Breast epithelium (tissue), 4 donors: ENCODE data around the gene MAPT. TPM values are rescaled to one million over a fixed set of nuclear protein-coding genes. Genes with fewer than 3 reads are reported as not detected.

Experiments
- DNase-seq, 2 donors: peaks; one replicate each; pipeline ENCODE4 v3.0.0-alpha.2; 2019; ENCODE audit warnings: low spot score in 2 of 2
- H3K27ac ChIP-seq, 2 donors: fragments of 200-600 bp; sonication (generic) in 1 of 2; one replicate each; pipeline ENCODE4 v1.5.1; 2016 to 2019; ENCODE audit warnings: mild to moderate bottlenecking in 1 of 2
- H3K27me3 ChIP-seq, 2 donors: fragments of 200-600 bp; sonication (generic) in 1 of 2; one replicate each; pipeline versions ENCODE4 v1.5.1 to v1.6.0; 2017 to 2019; ENCODE audit warnings: control low read depth in 1 of 2, mild to moderate bottlenecking in 1 of 2
- H3K36me3 ChIP-seq: fragments of 200-600 bp; one replicate; pipeline ENCODE4 v1.5.1; 2019
- H3K4me1 ChIP-seq, 2 donors: fragments of 200-600 bp; sonication (generic); one replicate each; pipeline ENCODE4 v1.5.1; 2016 to 2019; ENCODE audit warnings: control low read depth in 1 of 2
- H3K4me3 ChIP-seq, 3 donors: fragments of 200-600 bp; sonication (generic); 1 replicate in 2 of 3; 2 replicates in 1 of 3; pipeline ENCODE4 v1.5.1; 2016 to 2019; ENCODE audit warnings: mild to moderate bottlenecking in 3 of 3, moderate library complexity in 2 of 3
- H3K9me3 ChIP-seq, 2 donors: fragments of 200-600 bp; sonication (generic) in 1 of 2; one replicate each; pipeline ENCODE4 v1.5.1; 2016 to 2019; ENCODE audit warnings: control low read depth in 1 of 2
- POLR2A ChIP-seq: fragments of 450-650 bp; IDR thresholded peaks from one replicate; pipeline ENCODE4 v1.6.1; 2016; ENCODE audit warnings: antibody characterized with exemption, mild to moderate bottlenecking, moderate library complexity
- POLR2AphosphoS5 ChIP-seq, 3 donors: sonication (generic); formaldehyde crosslinking; IDR thresholded peaks; one replicate each; pipeline ENCODE4 v1.6.1; 2017; ENCODE audit warnings: antibody characterized with exemption in 3 of 3
- intact Hi-C: fragments of 100-400 bp; cut with DNase I; formaldehyde crosslinking; loops from one replicate; pipeline ENCODE4 v1.15.1; 2023; ENCODE audit warnings: low total_unique reads
- total RNA-seq, 3 donors: library from RNA; depleted of rRNA; stranded (reverse); fragments of >200 nt; gene quantifications; one replicate each; pipeline ENCODE4 v1.1.0, GENCODE V29; 2016
- TF ChIP-seq, protein P1 (sequence below), 3 donors: fragments of 450-650 bp; IDR thresholded peaks; one replicate each; pipeline ENCODE4 v1.5.1; 2016 to 2017; ENCODE audit warnings: antibody characterized with exemption in 3 of 3, mild to moderate bottlenecking in 3 of 3, moderate library complexity in 3 of 3

The MAPT gene
- total RNA-seq, 3 donors from 2014 or later, result 9.9 to 15.1 (median 12.4) TPM

DNA sequence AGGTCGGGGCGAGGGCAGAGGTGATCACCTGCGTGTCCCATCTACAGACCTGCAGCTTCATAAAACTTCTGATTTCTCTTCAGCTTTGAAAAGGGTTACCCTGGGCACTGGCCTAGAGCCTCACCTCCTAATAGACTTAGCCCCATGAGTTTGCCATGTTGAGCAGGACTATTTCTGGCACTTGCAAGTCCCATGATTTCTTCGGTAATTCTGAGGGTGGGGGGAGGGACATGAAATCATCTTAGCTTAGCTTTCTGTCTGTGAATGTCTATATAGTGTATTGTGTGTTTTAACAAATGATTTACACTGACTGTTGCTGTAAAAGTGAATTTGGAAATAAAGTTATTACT is 133.6 kb downstream of the MAPT start:
- intact Hi-C loops, result no loop called here

DNA sequence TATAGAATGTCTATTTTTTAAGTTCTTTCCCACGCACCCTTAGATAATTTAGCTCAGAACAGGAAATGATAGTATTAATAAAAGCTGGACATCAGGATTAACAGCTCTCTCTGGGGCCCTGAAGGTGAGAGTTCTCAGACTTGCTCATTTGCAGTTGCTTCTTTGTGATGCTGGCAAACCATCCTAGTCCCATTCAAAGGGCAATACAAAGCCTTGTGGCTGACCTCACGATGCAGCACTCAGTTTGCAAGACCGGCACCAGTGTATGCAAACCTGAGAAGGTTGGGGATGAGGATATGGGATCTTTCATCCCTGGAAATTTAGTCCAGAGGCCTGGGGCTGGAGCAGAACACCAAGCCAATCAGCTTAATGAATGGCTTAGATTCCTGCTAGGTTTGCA is 134.0 kb downstream of the MAPT start:
- Histone ChIP-seq H3K4me1 (no peaks in the 10 kb centered on the region), H3K27ac (no peak overlapping the region), H3K27me3 (no peaks in the 10 kb centered on the region), H3K9me3 (no peaks in the 10 kb centered on the region), H3K36me3 (peaks cover 4% of the 10 kb centered on the region), H3K4me3 (no peak overlapping the region)
- TF ChIP-seq POLR2AphosphoS5 (IDR thresholded peaks at IDR 0.05) (no peak), POLR2A (no peak)
- TF ChIP-seq, protein P1, sequence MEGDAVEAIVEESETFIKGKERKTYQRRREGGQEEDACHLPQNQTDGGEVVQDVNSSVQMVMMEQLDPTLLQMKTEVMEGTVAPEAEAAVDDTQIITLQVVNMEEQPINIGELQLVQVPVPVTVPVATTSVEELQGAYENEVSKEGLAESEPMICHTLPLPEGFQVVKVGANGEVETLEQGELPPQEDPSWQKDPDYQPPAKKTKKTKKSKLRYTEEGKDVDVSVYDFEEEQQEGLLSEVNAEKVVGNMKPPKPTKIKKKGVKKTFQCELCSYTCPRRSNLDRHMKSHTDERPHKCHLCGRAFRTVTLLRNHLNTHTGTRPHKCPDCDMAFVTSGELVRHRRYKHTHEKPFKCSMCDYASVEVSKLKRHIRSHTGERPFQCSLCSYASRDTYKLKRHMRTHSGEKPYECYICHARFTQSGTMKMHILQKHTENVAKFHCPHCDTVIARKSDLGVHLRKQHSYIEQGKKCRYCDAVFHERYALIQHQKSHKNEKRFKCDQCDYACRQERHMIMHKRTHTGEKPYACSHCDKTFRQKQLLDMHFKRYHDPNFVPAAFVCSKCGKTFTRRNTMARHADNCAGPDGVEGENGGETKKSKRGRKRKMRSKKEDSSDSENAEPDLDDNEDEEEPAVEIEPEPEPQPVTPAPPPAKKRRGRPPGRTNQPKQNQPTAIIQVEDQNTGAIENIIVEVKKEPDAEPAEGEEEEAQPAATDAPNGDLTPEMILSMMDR (IDR thresholded peaks at IDR 0.05), result no peak
- intact Hi-C loops, result no loop called here
- DNase-seq, result no peak

More for the DNA sequence above, 133.6 kb downstream of the MAPT start:
- Histone ChIP-seq H3K4me3 (no peak overlapping the region), H3K27ac (no peak overlapping the region), H3K27me3 (no peaks in the 10 kb centered on the region), H3K36me3 (peaks cover under 1% of the 10 kb centered on the region), H3K4me1 (no peaks in the 10 kb centered on the region), H3K9me3 (no peaks in the 10 kb centered on the region)
- no peak for DNase-seq
- TF ChIP-seq POLR2A, result no peak
- TF ChIP-seq POLR2AphosphoS5 (IDR thresholded peaks at IDR 0.05), result no peak
- TF ChIP-seq, protein P1 (IDR thresholded peaks at IDR 0.05), result no peak

DNA sequence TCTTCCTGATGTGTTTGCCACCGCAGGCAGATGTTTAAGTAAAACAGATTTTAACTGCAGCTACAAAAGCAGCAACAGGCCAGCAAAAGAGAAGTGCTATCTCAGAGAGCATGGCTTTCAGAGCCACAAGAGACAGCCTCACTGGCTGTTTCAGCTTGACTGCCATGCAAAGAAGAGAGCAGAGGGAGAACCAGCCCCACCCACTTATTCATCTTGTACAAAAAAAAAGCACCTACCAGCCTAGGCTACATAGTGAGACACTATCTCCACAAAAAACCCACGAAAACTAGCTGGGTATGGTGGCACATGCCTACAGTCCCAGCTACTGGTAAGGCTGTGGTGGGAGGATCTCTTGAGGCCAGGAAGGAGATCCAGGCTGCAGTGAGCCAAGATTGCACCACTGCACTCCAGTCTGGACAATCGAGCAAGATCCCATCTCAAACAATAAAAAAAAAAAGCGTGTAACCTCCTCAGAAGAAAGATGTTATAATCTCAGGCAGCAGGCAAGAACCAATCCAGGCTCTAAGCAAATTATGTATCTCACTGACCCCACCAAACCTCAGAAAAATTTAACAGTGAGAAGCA is 134.7 kb downstream of the MAPT start:
- H3K4me1 ChIP-seq, result no peaks in the 10 kb centered on the region
- H3K27ac ChIP-seq, result no peak overlapping the region
- no peaks in the 10 kb centered on the region for H3K27me3 ChIP-seq
- DNase-seq, result no peak
- H3K9me3 ChIP-seq, result no peaks in the 10 kb centered on the region
- TF ChIP-seq, protein P1 (IDR thresholded peaks at IDR 0.05), result no peak
- TF ChIP-seq POLR2A (no peak), POLR2AphosphoS5 (IDR thresholded peaks at IDR 0.05) (no peak)
- no peak overlapping the region for H3K4me3 ChIP-seq
- peaks cover 10% of the 10 kb centered on the region for H3K36me3 ChIP-seq
- intact Hi-C loops, result no loop called here

DNA sequence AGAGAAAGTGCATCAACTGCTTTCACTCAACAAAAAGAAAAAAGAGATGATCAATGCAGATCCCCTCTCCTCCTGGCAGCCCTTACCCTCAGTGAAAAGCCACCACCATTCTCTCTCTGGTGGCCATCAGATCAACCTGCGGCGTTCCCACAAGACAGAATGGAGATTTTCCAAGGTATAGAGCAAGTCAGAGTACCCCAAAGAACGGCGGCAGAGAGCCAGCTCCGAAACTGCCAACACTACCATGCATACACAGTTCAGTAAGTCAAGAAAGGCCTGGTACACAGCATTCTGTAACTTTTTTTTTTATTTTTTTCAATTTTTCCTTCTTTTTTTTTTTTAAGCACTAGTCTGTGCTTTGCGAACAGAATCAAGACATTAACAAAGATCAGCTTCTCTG is 135.3 kb downstream of the MAPT start:
- H3K9me3 ChIP-seq, result no peaks in the 10 kb centered on the region
- TF ChIP-seq POLR2AphosphoS5 (IDR thresholded peaks at IDR 0.05) (no peak), POLR2A (no peak)
- TF ChIP-seq, protein P1 (IDR thresholded peaks at IDR 0.05), result no peak
- H3K4me1 ChIP-seq, result no peaks in the 10 kb centered on the region
- DNase-seq, result no peak
- H3K4me3 ChIP-seq, result no peak overlapping the region
- H3K27ac ChIP-seq, result no peak overlapping the region
- H3K36me3 ChIP-seq, result peaks cover 10% of the 10 kb centered on the region
- intact Hi-C loops, result no loop called here
- no peaks in the 10 kb centered on the region for H3K27me3 ChIP-seq

DNA sequence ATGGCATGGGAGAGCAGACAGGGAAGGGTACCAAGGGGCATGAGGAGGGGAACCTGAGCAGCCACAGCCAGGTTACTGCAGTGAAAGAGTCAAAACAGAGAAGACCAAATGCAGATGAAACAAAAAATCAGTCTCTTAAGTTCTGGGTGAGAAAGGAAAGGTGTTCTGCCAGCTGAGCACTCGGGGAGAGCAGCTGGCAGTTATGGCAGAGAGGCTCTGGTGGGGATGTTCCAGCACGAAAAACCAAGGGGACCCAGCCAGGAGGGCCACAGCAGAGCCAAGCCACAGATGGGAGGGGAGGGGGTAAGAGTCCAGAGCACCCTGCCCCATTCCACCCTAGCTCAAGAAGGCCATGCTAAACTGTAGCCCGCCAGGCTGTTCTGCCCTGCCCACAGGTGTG is 136.4 kb downstream of the MAPT start:
- H3K9me3 ChIP-seq, result no peaks in the 10 kb centered on the region
- TF ChIP-seq POLR2A, result no peak
- TF ChIP-seq POLR2AphosphoS5 (IDR thresholded peaks at IDR 0.05), result no peak
- TF ChIP-seq, protein P1 (IDR thresholded peaks at IDR 0.05), result no peak
- H3K4me3 ChIP-seq, result no peak overlapping the region
- intact Hi-C loops, result no loop called here
- H3K27me3 ChIP-seq, result no peaks in the 10 kb centered on the region
- no peaks in the 10 kb centered on the region for H3K4me1 ChIP-seq
- no peak for DNase-seq
- peaks cover 18% of the 10 kb centered on the region for H3K36me3 ChIP-seq
- H3K27ac ChIP-seq, result no peak overlapping the region
